ENCODE measurements around the gene PIP4K2B.

DNA sequence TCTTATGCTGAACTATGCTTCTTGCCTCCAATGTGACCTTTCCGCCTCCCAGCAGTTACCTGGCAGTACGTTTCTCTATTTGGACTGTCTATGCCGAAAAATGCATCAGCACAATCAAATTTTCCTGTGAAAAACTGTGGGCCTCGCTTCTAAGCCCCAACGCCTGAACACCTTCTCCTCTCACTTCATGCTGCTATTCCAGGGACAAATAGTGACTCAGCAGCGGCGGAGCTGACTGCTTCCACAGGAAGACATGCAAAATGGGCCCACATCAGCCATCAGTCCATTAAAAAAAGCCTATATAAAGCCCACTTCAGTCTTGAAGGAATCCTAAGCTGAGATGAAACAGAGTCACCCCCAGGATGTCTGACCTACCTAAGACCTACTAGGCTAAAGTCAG is 10.5 kb upstream of the PIP4K2B start:
- TF ChIP-seq, protein P1, sequence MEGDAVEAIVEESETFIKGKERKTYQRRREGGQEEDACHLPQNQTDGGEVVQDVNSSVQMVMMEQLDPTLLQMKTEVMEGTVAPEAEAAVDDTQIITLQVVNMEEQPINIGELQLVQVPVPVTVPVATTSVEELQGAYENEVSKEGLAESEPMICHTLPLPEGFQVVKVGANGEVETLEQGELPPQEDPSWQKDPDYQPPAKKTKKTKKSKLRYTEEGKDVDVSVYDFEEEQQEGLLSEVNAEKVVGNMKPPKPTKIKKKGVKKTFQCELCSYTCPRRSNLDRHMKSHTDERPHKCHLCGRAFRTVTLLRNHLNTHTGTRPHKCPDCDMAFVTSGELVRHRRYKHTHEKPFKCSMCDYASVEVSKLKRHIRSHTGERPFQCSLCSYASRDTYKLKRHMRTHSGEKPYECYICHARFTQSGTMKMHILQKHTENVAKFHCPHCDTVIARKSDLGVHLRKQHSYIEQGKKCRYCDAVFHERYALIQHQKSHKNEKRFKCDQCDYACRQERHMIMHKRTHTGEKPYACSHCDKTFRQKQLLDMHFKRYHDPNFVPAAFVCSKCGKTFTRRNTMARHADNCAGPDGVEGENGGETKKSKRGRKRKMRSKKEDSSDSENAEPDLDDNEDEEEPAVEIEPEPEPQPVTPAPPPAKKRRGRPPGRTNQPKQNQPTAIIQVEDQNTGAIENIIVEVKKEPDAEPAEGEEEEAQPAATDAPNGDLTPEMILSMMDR (IDR thresholded peaks at IDR 0.05), result no peak
- no peak for TF ChIP-seq POLR2AphosphoS5 (IDR thresholded peaks at IDR 0.05; ENCODE audit: low read depth, low read length)
- TF ChIP-seq, protein P2, sequence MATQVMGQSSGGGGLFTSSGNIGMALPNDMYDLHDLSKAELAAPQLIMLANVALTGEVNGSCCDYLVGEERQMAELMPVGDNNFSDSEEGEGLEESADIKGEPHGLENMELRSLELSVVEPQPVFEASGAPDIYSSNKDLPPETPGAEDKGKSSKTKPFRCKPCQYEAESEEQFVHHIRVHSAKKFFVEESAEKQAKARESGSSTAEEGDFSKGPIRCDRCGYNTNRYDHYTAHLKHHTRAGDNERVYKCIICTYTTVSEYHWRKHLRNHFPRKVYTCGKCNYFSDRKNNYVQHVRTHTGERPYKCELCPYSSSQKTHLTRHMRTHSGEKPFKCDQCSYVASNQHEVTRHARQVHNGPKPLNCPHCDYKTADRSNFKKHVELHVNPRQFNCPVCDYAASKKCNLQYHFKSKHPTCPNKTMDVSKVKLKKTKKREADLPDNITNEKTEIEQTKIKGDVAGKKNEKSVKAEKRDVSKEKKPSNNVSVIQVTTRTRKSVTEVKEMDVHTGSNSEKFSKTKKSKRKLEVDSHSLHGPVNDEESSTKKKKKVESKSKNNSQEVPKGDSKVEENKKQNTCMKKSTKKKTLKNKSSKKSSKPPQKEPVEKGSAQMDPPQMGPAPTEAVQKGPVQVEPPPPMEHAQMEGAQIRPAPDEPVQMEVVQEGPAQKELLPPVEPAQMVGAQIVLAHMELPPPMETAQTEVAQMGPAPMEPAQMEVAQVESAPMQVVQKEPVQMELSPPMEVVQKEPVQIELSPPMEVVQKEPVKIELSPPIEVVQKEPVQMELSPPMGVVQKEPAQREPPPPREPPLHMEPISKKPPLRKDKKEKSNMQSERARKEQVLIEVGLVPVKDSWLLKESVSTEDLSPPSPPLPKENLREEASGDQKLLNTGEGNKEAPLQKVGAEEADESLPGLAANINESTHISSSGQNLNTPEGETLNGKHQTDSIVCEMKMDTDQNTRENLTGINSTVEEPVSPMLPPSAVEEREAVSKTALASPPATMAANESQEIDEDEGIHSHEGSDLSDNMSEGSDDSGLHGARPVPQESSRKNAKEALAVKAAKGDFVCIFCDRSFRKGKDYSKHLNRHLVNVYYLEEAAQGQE (IDR thresholded peaks at IDR 0.05; ENCODE audit: insufficient read depth in 1 of 2, low read depth in 2 of 2, low read length in 1 of 2), result no peak

Data from Panc1 (cell line).